Iris pigment epithelial cell (primary cell): ENCODE data around the gene NGEF.
"Not testable (repeated sequence)": the region's sequence is repeated elsewhere in the genome, so short reads cannot be mapped to it uniquely, and the experiment has no call there.

Experiments
- DNase-seq: peaks from one replicate; pipeline ENCODE4 v3.0.0-alpha.2; 2011; ENCODE audit warnings: low read depth

NGEF gene

GRCh38 chr2:233023007-233023760 is 10.1 kb upstream of the NGEF start:
- no peak for DNase-seq

DNA sequence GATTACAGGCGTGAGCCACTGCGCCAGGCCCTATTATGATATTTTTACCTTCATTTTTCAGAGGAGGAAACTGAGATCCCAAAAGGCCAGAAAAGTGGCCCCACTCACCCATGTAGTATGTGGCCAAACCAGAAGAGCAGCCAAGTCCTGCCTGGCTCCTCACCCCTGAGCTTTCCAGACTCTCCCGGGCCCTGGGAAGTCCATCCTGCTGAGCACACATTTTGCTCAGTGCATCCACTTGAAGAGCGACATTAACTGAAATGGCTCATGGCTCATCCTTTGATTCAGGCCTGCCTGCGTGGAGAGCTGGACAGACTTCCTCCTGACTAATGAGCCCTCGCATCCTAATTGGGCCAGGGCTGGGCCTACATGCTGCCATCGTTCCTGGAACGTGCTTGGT is 9.5 kb upstream of the NGEF start:
- DNase-seq: no peak

- peak; percentile 9 for DNase-seq
These were observed 8.7 kb upstream of the NGEF start for GRCh38 chr2:233021771-233022170.

- DNase-seq: no peak
These were observed 7.4 kb upstream of the NGEF start for GRCh38 chr2:233020454-233020853.

- DNase-seq: not testable (repeated sequence)
These were observed 6.6 kb upstream of the NGEF start for GRCh38 chr2:233019610-233020009.

DNA sequence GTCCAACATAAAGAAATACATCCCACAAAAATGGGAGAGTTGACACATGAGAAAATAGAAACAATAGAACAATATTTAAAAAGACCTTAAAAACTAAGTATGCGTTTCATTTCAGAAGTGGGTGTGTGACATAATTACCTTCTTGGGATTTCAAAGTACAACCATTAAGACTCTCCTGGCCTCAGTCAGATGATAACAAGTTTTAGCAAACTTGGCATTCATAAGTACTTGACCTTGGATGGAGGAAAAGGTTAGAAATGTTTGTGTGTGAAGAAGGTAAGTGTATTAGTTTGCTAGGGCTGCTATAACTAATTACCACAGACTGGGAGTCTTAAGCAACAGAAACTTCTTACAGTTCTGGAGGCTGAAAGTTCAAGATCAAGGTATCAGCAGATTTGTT is 4.9 kb upstream of the NGEF start:
- DNase-seq: no peak

DNA sequence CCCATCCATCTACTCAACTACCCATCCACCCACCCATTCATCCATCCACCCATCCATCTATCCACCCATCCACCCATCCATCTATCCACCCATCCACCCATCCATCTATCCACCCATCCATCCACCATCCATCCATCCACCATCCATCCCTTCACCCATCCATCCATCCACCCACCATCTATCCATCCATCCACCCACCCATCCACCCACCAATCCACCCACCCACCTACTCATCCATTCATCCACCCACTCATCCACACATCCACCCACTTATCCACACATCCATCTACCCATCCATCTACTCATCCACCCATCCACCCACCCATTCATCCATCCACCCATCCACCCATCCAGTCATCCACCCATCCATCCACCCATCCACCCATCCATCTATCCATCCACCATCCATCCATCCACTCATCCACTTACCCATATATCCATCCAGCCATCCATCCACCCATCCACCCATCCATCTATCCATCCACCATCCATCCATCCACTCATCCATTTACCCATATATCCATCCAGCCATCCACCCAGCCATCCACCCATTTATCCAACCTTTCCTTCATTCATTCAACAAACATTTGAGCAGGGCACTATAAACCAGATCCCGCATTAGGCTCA is 2.1 kb upstream of the NGEF start:
- no peak for DNase-seq

- no peak for DNase-seq
These were observed 594 bp upstream of the NGEF start for GRCh38 chr2:233013650-233014049.

DNA sequence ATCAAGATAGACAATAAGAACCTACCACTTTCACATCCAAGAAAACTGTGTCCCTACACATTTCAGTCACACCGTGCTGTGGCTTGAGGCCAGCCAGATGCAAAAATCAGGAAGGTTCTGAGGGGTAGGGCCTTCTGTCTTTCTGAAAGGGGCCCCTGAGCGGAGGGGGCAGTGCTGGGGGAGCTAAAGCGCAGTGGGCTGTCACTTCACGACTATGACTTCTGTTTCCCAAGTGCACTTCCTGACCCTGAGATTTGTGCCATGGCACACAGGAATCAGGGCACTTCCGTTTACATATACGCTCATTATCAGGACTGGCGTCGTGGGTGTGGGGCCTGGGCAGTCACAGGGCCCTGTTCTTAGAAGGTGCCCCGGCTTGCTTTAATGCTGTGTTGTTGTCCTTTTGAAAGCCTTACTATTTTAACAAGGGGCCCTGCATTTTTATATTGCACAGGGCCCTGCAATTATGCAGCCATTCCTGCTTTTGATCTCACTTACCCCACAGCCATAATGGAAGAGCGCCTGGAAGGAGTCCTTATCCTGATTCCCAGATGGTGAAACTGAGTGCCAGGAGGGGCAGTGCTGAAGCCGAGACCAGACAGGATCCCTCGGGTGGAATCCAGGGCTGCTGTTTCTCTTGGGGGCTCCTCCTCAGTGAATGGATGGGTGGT is 620 bp downstream of the NGEF start:
- DNase-seq: no peak

DNA sequence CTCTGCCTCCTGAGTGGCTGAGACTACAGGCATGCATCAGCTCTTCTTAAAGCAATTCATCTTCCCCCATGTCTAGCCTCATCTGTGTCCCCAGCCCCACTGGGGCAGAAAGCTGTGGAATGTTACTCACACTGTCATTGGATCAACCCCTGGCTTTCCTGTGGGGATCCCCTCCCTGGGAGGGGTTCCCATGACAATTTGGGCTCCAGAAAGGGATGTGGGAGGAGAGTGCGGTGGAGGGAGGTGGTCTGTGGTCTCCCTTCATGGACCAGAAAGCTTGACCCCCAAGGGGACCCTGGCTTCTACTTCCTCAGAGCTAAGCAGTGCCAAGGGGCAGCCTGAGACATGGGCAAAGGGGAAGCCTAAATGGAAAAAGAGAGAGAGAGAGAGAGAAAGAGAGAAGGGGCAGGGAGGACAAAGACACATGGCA is 1.3 kb downstream of the NGEF start:
- no peak for DNase-seq

- DNase-seq: no peak
These were observed 1.8 kb downstream of the NGEF start for GRCh38 chr2:233011268-233011650.

GRCh38 chr2:233010569-233011267 is 2.3 kb downstream of the NGEF start:
- DNase-seq: no peak

- no peak for DNase-seq
These were observed 3.4 kb downstream of the NGEF start for GRCh38 chr2:233009661-233010060.

DNA sequence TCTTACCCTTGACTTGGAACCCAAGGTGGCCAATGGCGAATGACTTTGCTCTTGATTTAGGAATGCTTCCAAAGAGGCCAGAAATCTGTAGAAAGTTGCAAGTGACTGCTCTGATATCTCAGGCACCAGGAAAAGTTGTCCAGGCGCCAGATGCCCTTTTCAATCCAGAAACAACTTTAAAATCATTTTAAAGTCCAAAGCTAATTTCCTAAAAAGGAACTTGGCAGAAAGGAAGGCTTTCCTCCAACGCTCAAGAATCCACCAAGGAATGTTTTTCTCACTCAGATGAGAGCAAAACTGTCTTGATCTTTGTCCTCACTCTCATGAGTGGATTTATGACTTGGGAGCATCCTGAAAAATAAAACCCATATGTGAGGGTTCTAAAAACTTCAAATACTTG is 5.3 kb downstream of the NGEF start:
- DNase-seq: no peak

DNA sequence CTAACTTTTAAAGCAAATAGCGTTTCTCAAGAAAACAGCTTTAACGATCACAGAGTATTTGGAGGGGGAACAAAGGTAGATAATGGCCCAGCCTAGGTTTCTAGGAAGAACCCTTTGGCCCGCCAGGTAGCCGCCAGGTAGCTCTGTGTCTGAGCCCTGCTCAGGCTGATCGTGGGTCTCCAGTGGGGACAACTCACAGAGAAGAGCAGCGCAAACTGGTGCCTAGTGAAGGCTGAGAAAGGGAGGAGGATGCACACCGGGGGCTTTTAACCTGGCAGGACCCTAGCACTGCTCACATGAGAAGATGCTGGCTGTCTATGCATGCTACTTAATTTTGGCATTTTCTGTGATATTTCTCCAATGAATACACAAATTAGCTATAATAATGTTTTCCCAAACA is 5.8 kb downstream of the NGEF start:
- DNase-seq: no peak

DNA sequence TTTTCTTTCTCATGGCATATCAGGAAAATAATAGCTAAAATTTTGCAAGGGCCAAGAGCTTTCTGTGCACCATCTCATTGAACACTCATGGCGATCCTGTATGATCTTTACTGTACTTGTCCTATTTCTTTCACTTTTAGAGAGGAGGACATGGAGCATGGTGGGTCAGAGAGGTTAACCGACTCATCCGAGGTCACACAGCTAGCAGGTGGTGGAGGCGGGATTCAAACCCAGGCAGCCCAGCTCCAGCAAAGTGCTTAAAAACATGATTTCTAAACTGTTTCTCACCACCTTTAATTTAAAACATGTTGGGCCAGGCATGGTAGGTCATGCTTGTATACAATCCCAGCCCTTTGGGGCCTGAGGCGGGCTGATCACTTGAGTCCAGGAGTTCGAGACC is 6.4 kb downstream of the NGEF start:
- DNase-seq: no peak

GRCh38 chr2:233005096-233005495 is 8.0 kb downstream of the NGEF start:
- no peak for DNase-seq

DNA sequence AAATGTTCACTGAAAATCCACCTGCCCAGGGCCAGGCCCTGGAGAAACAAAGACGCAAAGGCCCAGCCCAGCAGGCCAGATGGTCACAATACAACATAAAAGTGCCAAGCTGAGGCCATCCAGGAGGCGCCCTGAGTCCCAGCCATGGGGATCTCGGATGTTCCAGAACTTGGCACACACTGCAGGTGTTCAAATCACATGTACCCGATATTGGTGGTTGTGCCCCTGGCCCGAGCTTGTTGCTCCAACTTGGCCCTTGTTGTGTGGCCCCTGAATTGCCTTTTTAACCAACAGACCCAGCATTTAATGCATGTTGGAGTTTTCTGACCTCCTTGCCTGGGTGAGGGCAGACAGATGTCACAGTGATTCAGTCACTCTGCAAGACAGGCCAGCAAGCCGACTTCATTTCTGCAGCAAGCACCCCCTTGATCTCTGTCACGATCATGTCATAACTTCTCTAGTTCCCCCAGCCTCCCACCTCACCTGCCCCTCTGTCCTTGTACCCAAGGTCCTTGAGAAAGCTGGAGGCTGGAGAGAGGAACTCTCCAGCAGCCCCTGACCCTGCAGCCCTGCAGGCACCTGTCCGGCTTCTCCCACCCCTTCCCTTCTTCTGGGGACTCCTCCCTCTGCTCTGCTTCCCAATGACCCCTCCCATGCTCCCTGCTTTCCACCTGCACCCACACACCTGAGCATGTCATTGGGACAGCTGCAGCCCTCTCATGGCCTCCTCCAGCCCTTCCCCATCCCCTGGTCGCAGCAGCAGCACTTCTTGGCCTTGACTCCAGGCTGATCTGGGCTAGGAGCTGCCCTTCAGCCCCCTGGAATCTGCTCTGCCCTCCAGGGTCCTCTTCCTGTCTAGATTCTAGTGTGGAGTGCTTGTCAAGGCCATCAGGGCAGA is 9.1 kb downstream of the NGEF start:
- no peak for DNase-seq

GRCh38 chr2:233002829-233003657 is 10.0 kb downstream of the NGEF start:
- DNase-seq: no peak

DNA sequence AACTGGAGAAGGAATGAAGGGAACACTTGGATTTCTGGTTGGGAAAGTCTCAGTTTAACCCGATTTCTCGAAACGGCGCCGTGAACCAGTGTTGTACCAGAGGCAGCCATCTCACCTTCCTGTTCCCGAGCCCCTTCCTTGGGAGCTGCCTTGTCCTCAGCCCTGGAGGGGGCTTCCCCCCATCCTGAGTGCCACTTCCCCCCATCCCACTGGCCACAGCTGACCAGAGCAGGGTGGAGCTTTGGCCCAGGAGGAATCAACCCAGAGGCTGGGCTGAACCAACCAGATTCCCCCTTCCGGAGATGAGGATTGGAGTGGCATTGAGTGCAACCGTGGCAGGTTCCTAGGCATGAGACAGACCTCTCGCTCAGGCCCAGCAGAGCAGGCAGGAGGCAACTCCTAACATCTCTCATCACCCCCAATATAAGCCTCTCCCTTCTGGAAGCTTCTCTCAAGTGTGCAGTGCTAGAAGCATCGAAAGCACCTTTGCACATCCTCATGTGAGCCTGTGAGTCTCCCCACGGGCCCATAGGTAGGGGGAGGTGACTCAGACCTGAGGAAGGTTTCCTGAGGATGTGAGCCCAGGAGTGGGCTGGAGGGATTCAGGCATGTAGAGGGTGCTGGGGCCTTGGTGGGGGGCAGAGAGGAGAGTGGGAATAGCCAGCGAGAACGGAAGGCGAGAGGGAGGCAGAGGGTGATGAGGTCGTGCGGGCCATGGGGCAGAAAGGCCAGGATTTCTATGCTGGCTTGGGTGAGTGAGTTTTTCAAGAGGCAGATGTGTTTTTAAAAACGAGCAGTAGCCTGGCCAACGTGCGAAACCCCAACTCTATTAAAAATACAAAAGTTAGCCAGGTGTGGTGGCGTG is 11.9 kb downstream of the NGEF start:
- no peak for DNase-seq
